SK-N-SH treated with all-trans-retinoic acid at 6 μM for 48 hours (cell line): Measurements from ENCODE around the gene MSH6.

Source experiments
- ARNTL ChIP-seq: fragments of 450-650 bp; formaldehyde crosslinking; IDR thresholded peaks from 2 replicates; pipeline ENCODE4 v1.5.0; 2020; ENCODE audit warnings: low read depth, mild to moderate bottlenecking, moderate library complexity, borderline replicate concordance
- CSDC2 ChIP-seq: fragments of 250-450 bp; sonication (Bioruptor Pico); IDR thresholded peaks from 2 replicates; pipeline ENCODE4 v1.5.0; 2020; ENCODE audit warnings: mild to moderate bottlenecking, moderate library complexity
- OSR1 ChIP-seq: fragments of 250-450 bp; sonication (Bioruptor Pico); IDR thresholded peaks from 2 replicates; pipeline ENCODE4 v1.8.0; 2022; ENCODE audit warnings: moderate library complexity, mild to moderate bottlenecking, inconsistent platforms
- PPARA ChIP-seq: fragments of 250-450 bp; sonication (Bioruptor Pico); IDR thresholded peaks from 2 replicates; pipeline ENCODE4 v1.5.0; 2020; ENCODE audit warnings: mild to moderate bottlenecking, borderline replicate concordance
- TCF4 ChIP-seq: fragments of 250-450 bp; sonication (Bioruptor Pico); IDR thresholded peaks from 2 replicates; pipeline ENCODE4 v1.8.0; 2021; ENCODE audit warnings: mild to moderate bottlenecking, moderate library complexity, borderline replicate concordance
- ZFP3 ChIP-seq: fragments of 250-450 bp; sonication (Bioruptor Pico); IDR thresholded peaks from 2 replicates; pipeline ENCODE4 v1.5.0; 2020; ENCODE audit warnings: mild to moderate bottlenecking, moderate library complexity
- ZNF70 ChIP-seq: fragments of 450-650 bp; formaldehyde crosslinking; IDR thresholded peaks from 2 replicates; pipeline ENCODE4 v1.5.0; 2020; ENCODE audit warnings: mild to moderate bottlenecking, moderate library complexity
- TF ChIP-seq, protein P1 (sequence below): fragments of 250-450 bp; sonication (Bioruptor Pico); IDR thresholded peaks from 2 replicates; pipeline ENCODE4 v1.5.1; 2021; ENCODE audit warnings: mild to moderate bottlenecking, moderate library complexity
- TF ChIP-seq, protein P2 (sequence below): fragments of 250-450 bp; sonication (Bioruptor Pico); IDR thresholded peaks from 2 replicates; pipeline ENCODE4 v1.5.0; 2020; ENCODE audit warnings: mild to moderate bottlenecking, moderate library complexity
- TF ChIP-seq, protein P3 (sequence below): fragments of 250-450 bp; sonication (Bioruptor Pico); IDR thresholded peaks from 2 replicates; pipeline ENCODE4 v1.5.1; 2020; ENCODE audit warnings: low read depth, mild to moderate bottlenecking, moderate library complexity
- TF ChIP-seq, protein P4 (sequence below): fragments of 250-450 bp; sonication (Bioruptor Pico); IDR thresholded peaks from 2 replicates; pipeline ENCODE4 v1.8.0; 2020; ENCODE audit warnings: mild to moderate bottlenecking, moderate library complexity, borderline replicate concordance

DNA sequence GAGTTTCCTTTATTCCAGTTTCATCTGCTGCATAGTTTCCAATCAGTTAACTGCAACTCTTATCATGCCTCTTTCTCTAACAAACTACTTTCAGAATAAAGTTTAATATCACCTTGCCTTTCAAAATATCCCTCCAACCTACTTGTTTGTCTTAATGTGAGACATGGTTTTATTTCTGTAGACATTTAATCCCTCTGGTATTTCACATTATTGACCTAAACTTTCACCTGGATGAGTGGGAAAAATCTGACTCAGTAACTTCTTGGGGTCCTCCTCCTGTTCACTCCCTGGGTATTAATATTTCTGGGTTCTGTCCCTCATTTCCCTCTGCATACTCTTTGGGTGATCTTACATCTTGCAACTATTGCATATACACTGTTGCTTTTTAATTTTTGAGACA lies 27.9 kb downstream of the MSH6 start:
- TF ChIP-seq ZFP3 = no peak
- no peak for TF ChIP-seq ARNTL (CRISPR knock-in tag)
- TF ChIP-seq OSR1 = no peak
- TF ChIP-seq, protein P1, sequence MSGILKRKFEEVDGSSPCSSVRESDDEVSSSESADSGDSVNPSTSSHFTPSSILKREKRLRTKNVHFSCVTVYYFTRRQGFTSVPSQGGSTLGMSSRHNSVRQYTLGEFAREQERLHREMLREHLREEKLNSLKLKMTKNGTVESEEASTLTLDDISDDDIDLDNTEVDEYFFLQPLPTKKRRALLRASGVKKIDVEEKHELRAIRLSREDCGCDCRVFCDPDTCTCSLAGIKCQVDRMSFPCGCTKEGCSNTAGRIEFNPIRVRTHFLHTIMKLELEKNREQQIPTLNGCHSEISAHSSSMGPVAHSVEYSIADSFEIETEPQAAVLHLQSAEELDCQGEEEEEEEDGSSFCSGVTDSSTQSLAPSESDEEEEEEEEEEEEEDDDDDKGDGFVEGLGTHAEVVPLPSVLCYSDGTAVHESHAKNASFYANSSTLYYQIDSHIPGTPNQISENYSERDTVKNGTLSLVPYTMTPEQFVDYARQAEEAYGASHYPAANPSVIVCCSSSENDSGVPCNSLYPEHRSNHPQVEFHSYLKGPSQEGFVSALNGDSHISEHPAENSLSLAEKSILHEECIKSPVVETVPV = no peak
- TF ChIP-seq, protein P2, sequence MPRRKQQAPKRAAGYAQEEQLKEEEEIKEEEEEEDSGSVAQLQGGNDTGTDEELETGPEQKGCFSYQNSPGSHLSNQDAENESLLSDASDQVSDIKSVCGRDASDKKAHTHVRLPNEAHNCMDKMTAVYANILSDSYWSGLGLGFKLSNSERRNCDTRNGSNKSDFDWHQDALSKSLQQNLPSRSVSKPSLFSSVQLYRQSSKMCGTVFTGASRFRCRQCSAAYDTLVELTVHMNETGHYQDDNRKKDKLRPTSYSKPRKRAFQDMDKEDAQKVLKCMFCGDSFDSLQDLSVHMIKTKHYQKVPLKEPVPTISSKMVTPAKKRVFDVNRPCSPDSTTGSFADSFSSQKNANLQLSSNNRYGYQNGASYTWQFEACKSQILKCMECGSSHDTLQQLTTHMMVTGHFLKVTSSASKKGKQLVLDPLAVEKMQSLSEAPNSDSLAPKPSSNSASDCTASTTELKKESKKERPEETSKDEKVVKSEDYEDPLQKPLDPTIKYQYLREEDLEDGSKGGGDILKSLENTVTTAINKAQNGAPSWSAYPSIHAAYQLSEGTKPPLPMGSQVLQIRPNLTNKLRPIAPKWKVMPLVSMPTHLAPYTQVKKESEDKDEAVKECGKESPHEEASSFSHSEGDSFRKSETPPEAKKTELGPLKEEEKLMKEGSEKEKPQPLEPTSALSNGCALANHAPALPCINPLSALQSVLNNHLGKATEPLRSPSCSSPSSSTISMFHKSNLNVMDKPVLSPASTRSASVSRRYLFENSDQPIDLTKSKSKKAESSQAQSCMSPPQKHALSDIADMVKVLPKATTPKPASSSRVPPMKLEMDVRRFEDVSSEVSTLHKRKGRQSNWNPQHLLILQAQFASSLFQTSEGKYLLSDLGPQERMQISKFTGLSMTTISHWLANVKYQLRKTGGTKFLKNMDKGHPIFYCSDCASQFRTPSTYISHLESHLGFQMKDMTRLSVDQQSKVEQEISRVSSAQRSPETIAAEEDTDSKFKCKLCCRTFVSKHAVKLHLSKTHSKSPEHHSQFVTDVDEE (CRISPR knock-in tag) = no peak
- no peak for TF ChIP-seq ZNF70 (CRISPR knock-in tag)
- TF ChIP-seq, protein P3, sequence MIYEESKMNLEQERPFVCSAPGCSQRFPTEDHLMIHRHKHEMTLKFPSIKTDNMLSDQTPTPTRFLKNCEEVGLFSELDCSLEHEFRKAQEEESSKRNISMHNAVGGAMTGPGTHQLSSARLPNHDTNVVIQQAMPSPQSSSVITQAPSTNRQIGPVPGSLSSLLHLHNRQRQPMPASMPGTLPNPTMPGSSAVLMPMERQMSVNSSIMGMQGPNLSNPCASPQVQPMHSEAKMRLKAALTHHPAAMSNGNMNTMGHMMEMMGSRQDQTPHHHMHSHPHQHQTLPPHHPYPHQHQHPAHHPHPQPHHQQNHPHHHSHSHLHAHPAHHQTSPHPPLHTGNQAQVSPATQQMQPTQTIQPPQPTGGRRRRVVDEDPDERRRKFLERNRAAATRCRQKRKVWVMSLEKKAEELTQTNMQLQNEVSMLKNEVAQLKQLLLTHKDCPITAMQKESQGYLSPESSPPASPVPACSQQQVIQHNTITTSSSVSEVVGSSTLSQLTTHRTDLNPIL = no peak
- no peak for TF ChIP-seq CSDC2 (CRISPR knock-in tag)
- TF ChIP-seq, protein P4, sequence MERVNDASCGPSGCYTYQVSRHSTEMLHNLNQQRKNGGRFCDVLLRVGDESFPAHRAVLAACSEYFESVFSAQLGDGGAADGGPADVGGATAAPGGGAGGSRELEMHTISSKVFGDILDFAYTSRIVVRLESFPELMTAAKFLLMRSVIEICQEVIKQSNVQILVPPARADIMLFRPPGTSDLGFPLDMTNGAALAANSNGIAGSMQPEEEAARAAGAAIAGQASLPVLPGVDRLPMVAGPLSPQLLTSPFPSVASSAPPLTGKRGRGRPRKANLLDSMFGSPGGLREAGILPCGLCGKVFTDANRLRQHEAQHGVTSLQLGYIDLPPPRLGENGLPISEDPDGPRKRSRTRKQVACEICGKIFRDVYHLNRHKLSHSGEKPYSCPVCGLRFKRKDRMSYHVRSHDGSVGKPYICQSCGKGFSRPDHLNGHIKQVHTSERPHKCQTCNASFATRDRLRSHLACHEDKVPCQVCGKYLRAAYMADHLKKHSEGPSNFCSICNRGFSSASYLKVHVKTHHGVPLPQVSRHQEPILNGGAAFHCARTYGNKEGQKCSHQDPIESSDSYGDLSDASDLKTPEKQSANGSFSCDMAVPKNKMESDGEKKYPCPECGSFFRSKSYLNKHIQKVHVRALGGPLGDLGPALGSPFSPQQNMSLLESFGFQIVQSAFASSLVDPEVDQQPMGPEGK (CRISPR knock-in tag) = no peak
- no peak for TF ChIP-seq PPARA (CRISPR knock-in tag)
- TF ChIP-seq TCF4 (CRISPR knock-in tag) = no peak
